Activated CD4-positive, alpha-beta T cell treated with anti-CD3 and anti-CD28 coated beads, Interleukin-2, amount 10 ng/mL, durations not matched to agents 7 days and 5 days (primary cell): Measurements from ENCODE around the gene THOP1. TPM values are rescaled to one million over a fixed set of nuclear protein-coding genes. Genes with fewer than 3 reads are reported as not detected.

Experiments
- CTCF ChIA-PET: fragments of 350-600 bp; sonication (Branson Sonifier 250); formaldehyde crosslinking; loops from one replicate; lab custom pipeline; 2021; ENCODE audit warnings: antibody characterized with exemption; lab: Charles Lee
- POLR2A ChIA-PET: fragments of 350-600 bp; sonication (Branson Sonifier 250); formaldehyde crosslinking; loops from one replicate; lab custom pipeline; 2021; ENCODE audit warnings: antibody characterized with exemption; lab: Charles Lee
- DNase-seq: peaks from one replicate; pipeline ENCODE4 v3.0.0-alpha.2; 2020
- H3K27ac Mint-ChIP-seq: one replicate; pipeline ENCODE4 v1.8.0; 2021; ENCODE audit warnings: mild to moderate bottlenecking, moderate library complexity, mixed read lengths
- H3K27me3 Mint-ChIP-seq: one replicate; pipeline ENCODE4 v1.8.0; 2021; ENCODE audit warnings: mixed read lengths
- H3K36me3 Mint-ChIP-seq: one replicate; pipeline ENCODE4 v1.8.0; 2021; ENCODE audit warnings: low read depth, mixed read lengths
- H3K4me1 Mint-ChIP-seq: one replicate; pipeline ENCODE4 v1.8.0; 2021; ENCODE audit warnings: mixed read lengths
- H3K4me3 Mint-ChIP-seq: one replicate; pipeline ENCODE4 v1.8.0; 2021; ENCODE audit warnings: mild to moderate bottlenecking, moderate library complexity, mixed read lengths
- H3K9me3 Mint-ChIP-seq: one replicate; pipeline ENCODE4 v1.8.0; 2021; ENCODE audit warnings: mixed read lengths
- total RNA-seq, 2 experiments: library from RNA; stranded (reverse); gene quantifications; one replicate each; pipeline ENCODE4 v1.2.3, GENCODE V29; 2021

THOP1 gene
- total RNA-seq, 2 experiments from 2014 or later: 84.2 to 97.1 TPM

DNA sequence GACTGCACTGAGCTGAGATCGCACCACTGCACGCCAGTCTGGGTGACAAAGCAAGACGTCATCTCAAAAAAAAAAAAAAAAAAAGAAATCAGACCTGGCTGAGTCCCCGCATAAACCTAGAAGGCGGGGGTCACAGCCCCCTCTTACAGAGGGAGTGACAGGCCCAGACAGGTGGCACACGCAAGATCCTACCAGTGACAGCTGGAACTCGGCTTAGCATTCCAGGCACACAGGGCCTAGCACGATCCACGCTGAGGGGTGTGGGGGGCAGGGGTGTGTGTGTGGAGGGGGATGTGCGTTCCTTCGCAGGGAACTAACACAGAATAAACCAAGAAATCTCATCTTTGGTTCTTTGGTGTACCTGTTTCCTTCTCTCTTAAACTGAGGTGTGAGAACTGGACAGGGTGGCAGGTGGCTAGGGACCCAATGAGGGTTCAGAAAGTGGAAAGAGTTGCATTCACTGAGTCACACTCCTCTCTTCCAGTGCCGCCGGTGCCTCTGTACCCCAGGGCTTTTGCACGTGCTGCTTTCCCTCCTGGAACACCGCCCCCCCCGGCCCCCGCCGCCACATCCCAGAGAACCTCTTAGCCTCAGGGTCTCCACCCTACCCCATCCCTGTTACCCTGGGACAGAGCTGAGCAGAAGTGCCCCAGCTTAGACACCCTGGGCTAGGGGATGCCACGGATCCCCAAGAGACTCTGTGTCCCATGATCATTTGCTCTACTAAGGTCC is 7.2 kb upstream of the THOP1 start:
- Mint-ChIP-seq H3K27me3 (no peaks in the 10 kb centered on the region), H3K4me1 (peaks cover 51% of the 10 kb centered on the region), H3K4me3 (no peak overlapping the region)

GRCh38 chr19:2779121-2779740 is 6.1 kb upstream of the THOP1 start:
- Mint-ChIP-seq H3K4me1 (peaks cover 58% of the 10 kb centered on the region), H3K36me3 (no peaks in the 10 kb centered on the region), H3K27me3 (no peaks in the 10 kb centered on the region), H3K9me3 (no peaks in the 10 kb centered on the region), H3K27ac (no peak overlapping the region), H3K4me3 (no peak overlapping the region)
- ChIA-PET CTCF (no interaction called here), POLR2A (no interaction called here)
- no peak for DNase-seq

More for the DNA sequence above, 7.2 kb upstream of the THOP1 start:
- no peak for DNase-seq
- ChIA-PET POLR2A (no interaction called here), CTCF (interaction anchor here (0.6 kb wide), 1 partner anchor 457 kb away, joined by 6 read pairs; no protein-coding TSS in a partner anchor)
- Mint-ChIP-seq H3K27ac (peak overlapping the region; percentile 31), H3K36me3 (no peaks in the 10 kb centered on the region), H3K9me3 (no peaks in the 10 kb centered on the region)

DNA sequence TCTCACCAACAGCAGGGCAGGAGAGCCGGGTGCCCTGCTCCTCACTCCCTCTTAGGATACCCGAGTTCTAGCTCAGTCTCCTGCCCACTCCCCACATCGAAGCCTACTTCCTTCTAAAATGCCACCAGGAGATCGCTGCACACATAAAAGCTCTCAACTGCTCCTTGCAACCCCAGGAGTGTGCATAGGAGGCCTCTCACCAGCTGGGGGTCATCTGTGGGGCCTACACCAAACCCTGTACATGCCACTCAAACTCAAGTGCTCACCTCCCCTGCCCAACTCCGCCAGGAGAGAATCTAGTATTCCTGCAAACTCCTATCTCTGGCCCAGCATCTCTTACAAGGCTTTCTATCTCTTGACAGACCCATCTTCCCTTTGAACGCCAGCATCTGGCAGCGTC is 5.0 kb upstream of the THOP1 start:
- Mint-ChIP-seq H3K4me1 (peaks cover 57% of the 10 kb centered on the region), H3K36me3 (no peaks in the 10 kb centered on the region), H3K27me3 (no peaks in the 10 kb centered on the region), H3K9me3 (no peaks in the 10 kb centered on the region), H3K4me3 (no peak overlapping the region), H3K27ac (peak overlapping the region; percentile 70)
- DNase-seq: no peak
- CTCF ChIA-PET: interaction anchor here (0.6 to 1.9 kb wide), 2 partner anchors 132 to 394 kb away, joined by 4 to 5 read pairs; no protein-coding TSS in a partner anchor
- POLR2A ChIA-PET: interaction anchor here (0.5 kb wide), 1 partner anchor 294 kb away, joined by 5 read pairs; no protein-coding TSS in a partner anchor

DNA sequence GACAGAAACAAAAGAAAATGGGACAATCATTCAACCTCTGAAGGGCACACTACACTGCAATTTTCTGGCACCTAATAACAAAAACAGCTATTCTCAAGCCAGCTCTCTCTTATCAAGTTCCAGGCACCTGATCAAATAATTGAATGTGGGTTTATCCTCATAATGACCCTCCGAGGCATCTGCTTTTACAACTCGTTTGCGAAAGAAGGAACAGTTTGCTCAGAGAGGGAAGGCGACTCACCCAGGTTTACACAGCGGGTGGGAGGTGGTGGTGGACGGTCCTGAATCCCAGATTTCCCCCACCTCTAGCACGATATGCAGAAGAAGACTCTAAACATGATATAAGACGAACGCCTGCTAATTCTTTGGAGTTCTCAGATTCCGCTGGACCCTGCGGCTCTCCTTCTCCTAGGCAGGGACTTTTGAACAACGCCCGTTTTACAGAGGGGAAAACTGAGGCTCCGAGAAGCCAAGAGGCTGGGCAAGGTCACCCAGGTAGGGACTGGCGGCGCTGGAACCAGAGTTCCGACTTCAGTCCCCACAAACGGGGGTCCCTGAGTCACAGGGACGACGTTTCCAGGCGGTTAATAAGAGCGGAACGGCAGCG is 2.9 kb upstream of the THOP1 start:
- POLR2A ChIA-PET: no interaction called here
- Mint-ChIP-seq H3K4me1 (peaks cover 58% of the 10 kb centered on the region), H3K27ac (peak overlapping the region; percentile 96), H3K9me3 (no peaks in the 10 kb centered on the region), H3K27me3 (no peaks in the 10 kb centered on the region), H3K4me3 (peak overlapping the region; percentile 91), H3K36me3 (no peaks in the 10 kb centered on the region)
- no peak for DNase-seq
- CTCF ChIA-PET: interaction anchor here (1.0 to 1.7 kb wide), 5 partner anchors 8 to 568 kb away, joined by 3 to 6 read pairs (median 4); no protein-coding TSS in a partner anchor

GRCh38 chr19:2782936-2783780 is 2.1 kb upstream of the THOP1 start, which contains the start of gene SGTA:
SGTA (minus strand) TSS chr19:2783273; CDS start chr19:2769068, 14,205 bp downstream.
- CTCF ChIA-PET: interaction anchor here (1.0 to 1.6 kb wide), 5 partner anchors 9 to 569 kb away, joined by 3 to 6 read pairs (median 3); no protein-coding TSS in a partner anchor
- peak; percentile 98 for DNase-seq
- no peaks in the 10 kb centered on the region for H3K9me3 Mint-ChIP-seq
- peak within 1 kb of the TSS; percentile 96 for H3K27ac Mint-ChIP-seq
- no peaks in the 10 kb centered on the region for H3K27me3 Mint-ChIP-seq
- POLR2A ChIA-PET: interaction anchor here (0.7 kb wide), 1 partner anchor 1029 kb away, joined by 3 read pairs; no protein-coding TSS in a partner anchor
- peaks cover 5% of the 10 kb centered on the region for H3K36me3 Mint-ChIP-seq
- peak within 1 kb of the TSS; percentile 93 for H3K4me3 Mint-ChIP-seq
- H3K4me1 Mint-ChIP-seq: peaks cover 62% of the 10 kb centered on the region

- ChIA-PET POLR2A (interaction anchor here (0.7 kb wide), 1 partner anchor 1029 kb away, joined by 3 read pairs; no protein-coding TSS in a partner anchor), CTCF (interaction anchor here (1.0 to 1.6 kb wide), 5 partner anchors 9 to 569 kb away, joined by 3 to 6 read pairs (median 3); no protein-coding TSS in a partner anchor)
- no peaks in the 10 kb centered on the region for H3K27me3 Mint-ChIP-seq
- peaks cover 6% of the 10 kb centered on the region for H3K36me3 Mint-ChIP-seq
- H3K9me3 Mint-ChIP-seq: no peaks in the 10 kb centered on the region
- no peak for DNase-seq
- H3K27ac Mint-ChIP-seq: peak overlapping the region; percentile 96
- H3K4me1 Mint-ChIP-seq: peaks cover 62% of the 10 kb centered on the region
- H3K4me3 Mint-ChIP-seq: peak overlapping the region; percentile 93
Measured at GRCh38 chr19:2783781-2784145, 1.5 kb upstream of the THOP1 start.

DNA sequence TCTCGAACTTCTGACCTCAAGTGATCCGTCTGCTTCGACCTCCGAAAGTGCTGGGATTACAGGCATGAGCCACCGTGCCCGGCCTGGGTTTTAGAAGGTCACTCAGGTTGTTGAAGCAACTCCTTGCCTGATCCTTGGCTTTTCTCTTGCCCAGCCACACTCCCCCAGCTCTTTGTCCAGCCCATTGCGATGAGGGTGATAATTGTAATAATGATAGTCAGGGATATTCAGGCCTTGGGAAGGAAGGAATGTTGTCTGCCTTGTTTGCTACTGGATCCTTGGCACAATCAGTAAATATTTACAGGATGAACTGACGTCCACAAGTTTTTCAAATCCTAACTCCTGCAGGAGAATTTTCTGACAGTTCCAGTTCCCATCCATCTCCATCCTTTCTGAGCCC is 1.8 kb downstream of the THOP1 start:
- no peak overlapping the region for H3K27ac Mint-ChIP-seq
- ChIA-PET POLR2A (no interaction called here), CTCF (interaction anchor here (1.2 kb wide), 2 partner anchors 16 to 32 kb away, joined by 3 read pairs; no protein-coding TSS in a partner anchor)
- peaks cover 6% of the 10 kb centered on the region for H3K36me3 Mint-ChIP-seq
- DNase-seq: no peak
- no peaks in the 10 kb centered on the region for H3K27me3 Mint-ChIP-seq
- peak overlapping the region; percentile 93 for H3K4me3 Mint-ChIP-seq
- peaks cover 43% of the 10 kb centered on the region for H3K4me1 Mint-ChIP-seq
- no peaks in the 10 kb centered on the region for H3K9me3 Mint-ChIP-seq

DNA sequence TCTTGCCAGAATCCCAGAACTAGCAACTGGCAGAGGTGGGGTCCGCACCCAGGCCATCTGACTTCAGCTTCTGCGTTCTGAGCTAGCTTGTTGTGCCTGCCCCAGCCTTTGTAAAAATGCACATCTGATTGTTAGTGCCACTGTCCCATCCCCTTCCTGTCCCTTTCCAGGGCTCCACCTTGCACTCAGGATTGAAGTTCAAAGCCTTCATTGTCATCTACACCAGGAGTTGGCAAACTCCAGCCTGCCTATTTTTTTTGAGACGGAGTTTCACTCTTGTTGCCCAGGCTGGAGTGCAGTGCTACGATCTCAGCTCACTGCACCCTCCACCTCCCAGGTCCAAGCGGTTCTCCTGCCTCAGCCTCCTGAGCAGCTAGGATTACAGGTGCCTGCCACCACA is 2.9 kb downstream of the THOP1 start:
- CTCF ChIA-PET: interaction anchor here (0.5 to 1.2 kb wide), 2 partner anchors 31 to 315 kb away, joined by 3 read pairs; no protein-coding TSS in a partner anchor
- Mint-ChIP-seq H3K36me3 (peaks cover 9% of the 10 kb centered on the region), H3K27ac (no peak overlapping the region), H3K4me3 (peak overlapping the region; percentile 16), H3K4me1 (peaks cover 38% of the 10 kb centered on the region), H3K9me3 (no peaks in the 10 kb centered on the region), H3K27me3 (no peaks in the 10 kb centered on the region)
- POLR2A ChIA-PET: no interaction called here
- DNase-seq: no peak

GRCh38 chr19:2790194-2790556 is 4.9 kb downstream of the THOP1 start:
- Mint-ChIP-seq H3K9me3 (no peaks in the 10 kb centered on the region), H3K4me1 (peaks cover 20% of the 10 kb centered on the region)
- POLR2A ChIA-PET: no interaction called here

DNA sequence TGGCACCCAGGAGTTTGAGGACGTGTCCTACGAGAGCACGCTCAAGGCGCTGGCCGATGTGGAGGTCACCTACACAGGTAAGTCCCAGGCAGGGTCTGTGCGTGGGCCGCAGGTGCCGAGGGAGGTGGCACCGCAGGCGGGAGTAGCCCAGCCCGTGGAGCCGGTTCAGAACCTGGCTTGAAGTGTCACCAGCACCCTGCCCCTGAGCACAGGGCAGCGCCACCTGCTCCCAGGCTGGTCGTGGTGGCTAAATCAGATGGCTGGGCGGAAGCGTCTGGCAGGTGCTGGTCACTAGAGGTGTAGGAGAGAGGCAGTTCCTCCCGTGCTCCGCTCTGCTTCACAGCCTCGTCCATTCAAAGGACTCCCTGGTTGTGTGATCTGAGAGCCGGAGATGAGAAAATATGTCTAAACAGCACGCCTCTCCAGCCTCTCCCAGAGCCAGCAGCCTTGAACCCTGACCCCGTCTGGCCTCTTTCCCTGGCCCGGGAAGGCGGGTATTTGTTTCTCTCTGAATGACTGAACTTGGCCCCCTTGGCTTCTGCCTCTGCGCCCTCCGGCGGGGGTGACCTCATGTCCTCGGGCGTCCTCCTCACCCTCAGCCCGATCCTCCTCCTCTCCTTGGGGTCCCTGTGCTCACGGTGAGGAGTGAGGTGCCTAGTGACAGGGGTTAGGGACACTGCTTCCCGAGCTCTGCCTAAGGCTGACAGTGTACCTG is 5.4 kb downstream of the THOP1 start:
- DNase-seq: no peak

More at GRCh38 chr19:2790194-2790556, 4.9 kb downstream of the THOP1 start:
- H3K27me3 Mint-ChIP-seq: no peaks in the 10 kb centered on the region
- DNase-seq: no peak
- no peak overlapping the region for H3K27ac Mint-ChIP-seq
- H3K4me3 Mint-ChIP-seq: no peak overlapping the region
- H3K36me3 Mint-ChIP-seq: peaks cover 15% of the 10 kb centered on the region
- CTCF ChIA-PET: no interaction called here

GRCh38 chr19:2791440-2791839 is 6.1 kb downstream of the THOP1 start:
- Mint-ChIP-seq H3K36me3 (peaks cover 26% of the 10 kb centered on the region), H3K9me3 (no peaks in the 10 kb centered on the region), H3K4me3 (no peak overlapping the region), H3K4me1 (peaks cover 12% of the 10 kb centered on the region), H3K27me3 (no peaks in the 10 kb centered on the region), H3K27ac (no peak overlapping the region)
- no peak for DNase-seq
- POLR2A ChIA-PET: no interaction called here
- CTCF ChIA-PET: no interaction called here

More for the DNA sequence above, 5.4 kb downstream of the THOP1 start:
- H3K36me3 Mint-ChIP-seq: peaks cover 20% of the 10 kb centered on the region
- H3K4me1 Mint-ChIP-seq: peaks cover 19% of the 10 kb centered on the region
- ChIA-PET POLR2A (no interaction called here), CTCF (no interaction called here)
- H3K9me3 Mint-ChIP-seq: no peaks in the 10 kb centered on the region
- H3K4me3 Mint-ChIP-seq: no peak overlapping the region
- H3K27me3 Mint-ChIP-seq: no peaks in the 10 kb centered on the region
- no peak overlapping the region for H3K27ac Mint-ChIP-seq
